Activated gamma-delta T cell (primary cell): ENCODE data around the gene CDPF1.

ENCODE experiments used
- DNase-seq: peaks from one replicate; lab custom pipeline; 2025; lab: John Stamatoyannopoulos, UW
- total RNA-seq, 2 donors: gene quantifications; one replicate each; lab custom pipeline; 2026; lab: John Stamatoyannopoulos, UW

The CDPF1 gene, protein sequence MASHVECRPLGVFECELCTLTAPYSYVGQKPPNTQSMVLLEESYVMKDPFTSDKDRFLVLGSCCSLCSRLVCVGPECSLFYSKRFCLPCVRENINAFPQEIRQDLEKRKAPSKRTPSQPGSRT
- 10.2 to 10.9 reads per million in 2 donors for total RNA-seq

DNA sequence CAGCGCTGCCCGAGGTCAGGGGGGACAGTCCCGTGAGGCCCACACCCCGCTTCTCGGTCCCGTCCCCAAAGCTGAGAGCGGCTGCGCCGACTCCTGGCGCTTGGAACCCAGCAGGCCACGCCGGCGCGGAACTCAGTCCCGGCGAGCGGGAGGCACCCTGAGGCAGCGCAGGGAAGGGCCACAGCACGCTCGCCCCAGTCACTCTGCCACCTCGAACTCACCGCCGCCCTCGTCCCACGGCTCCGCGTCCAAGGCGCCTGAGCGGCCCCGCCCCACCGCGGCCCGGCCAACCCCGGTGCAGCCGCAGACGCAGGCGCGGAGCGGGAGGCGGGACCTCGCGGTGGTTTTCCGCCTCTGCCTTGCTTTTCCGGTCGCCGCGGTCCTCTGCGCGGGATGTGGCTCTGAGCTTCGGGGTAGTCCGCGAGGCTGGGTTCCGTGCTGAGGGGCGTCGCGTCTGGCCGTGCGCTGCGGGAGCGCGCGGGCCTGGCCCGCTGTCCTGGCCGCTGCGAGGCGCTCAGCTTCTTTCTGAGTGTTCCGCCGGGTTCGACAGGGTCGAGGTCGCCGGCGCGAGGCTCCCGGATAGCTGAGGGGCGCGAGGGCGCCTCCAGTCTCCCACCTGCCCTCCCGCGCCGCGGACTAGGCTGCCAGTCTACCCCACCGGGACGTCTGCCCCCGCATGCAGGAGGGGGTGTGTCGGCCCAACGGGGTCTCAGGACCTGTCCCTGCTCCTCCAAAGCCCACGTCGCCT, at the start of gene CDPF1:
Gene CDPF1, minus strand, starts transcription at position 259 of the 748 bp plus-strand sequence. CDS start 2,009 bp downstream, outside the sequence.
- peak; percentile 92 for DNase-seq

DNA sequence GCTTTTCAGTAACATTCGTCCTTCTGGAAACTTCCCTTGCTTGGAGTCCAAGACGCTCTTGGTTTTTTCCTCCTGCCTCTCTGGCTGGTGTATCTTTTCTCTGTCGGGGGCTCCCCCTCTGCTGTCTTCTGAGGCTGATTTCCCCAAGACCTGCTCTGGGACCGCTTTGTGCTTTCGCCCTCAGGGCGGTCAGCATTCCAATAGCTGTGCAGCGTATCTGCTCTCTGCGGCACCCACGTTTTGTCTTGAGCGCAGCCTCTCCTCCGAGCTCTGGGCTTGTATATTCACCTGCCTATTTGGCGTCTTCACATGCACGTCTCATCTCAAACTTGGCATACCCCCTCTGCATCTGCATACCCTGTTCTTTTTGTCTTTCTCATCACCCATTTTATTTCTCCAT, 49.0 kb upstream of the CDPF1 start:
- no peak for DNase-seq

- no peak for DNase-seq
Measured at GRCh38 chr22:46297151-46297812, 47.2 kb upstream of the CDPF1 start.

DNA sequence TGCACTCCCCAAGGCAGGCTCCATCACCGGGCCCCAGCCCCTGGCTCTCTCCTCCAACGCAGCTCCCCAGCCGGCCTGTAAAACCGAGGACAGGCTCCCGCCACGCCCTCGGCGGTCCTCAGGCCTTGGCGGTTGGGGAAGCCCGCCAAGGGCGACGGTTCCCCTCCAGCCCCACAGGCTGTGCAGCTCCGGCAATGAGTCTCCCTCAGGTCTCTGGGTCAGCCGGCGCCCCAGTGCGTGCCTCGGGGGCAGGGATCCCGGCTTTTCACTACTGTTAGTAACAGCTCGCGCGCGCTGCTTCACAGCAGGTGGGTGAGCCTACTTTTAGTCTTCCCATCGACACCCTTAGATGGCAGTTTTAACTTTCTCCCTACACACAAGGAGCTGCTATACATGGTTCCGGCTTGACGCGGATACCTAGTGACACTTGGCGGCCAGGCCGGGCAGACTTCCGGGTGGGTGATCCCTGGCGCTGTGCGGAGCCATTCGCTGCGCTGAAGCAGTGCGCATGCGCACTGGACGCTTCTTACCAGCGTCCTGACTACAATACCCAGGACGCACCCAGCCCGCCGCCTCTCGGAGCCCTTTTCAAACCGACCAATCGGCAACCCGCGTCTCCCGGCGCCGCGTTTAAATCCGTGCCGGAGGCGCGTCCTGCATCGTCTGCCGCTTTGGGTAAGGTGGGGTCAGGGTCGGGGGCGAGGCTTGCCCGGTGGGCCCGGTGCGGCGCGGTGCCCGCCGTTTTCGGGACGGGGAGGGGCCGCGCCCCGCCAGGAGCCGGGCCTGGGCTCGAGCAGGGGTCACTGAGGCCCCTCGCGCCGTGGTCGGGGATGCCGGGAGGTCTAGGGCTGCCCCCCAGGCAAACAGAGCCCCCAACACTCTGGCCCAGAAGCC, 46.4 kb upstream of the CDPF1 start, which contains the start of gene GTSE1:
Gene GTSE1, plus strand, starts transcription at position 614 of the 894 bp plus-strand sequence. CDS start 531 bp downstream, outside the sequence.
- peak; percentile 93 for DNase-seq

GRCh38 chr22:46295277-46295971, 45.3 kb upstream of the CDPF1 start:
- DNase-seq = no peak

DNA sequence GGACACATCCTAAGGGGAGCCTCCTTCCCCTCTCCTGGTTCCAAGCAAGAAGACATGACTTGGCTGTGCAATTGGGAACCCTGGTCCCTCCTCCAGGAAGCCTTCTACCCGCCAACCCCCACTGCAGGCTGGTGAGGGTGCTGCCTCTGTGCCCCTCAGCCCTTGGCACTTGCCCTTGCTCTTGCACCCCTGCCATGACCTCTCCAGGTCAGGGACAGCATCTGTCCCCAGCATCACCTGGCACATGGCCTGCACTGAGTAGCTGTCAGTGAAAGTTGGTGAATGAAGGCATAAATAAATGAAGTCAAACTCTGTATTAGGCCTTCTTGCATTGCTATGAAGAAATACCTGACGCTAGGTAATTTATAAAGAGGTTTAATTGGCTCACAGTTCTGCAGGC, 44.7 kb upstream of the CDPF1 start:
- no peak for DNase-seq

DNA sequence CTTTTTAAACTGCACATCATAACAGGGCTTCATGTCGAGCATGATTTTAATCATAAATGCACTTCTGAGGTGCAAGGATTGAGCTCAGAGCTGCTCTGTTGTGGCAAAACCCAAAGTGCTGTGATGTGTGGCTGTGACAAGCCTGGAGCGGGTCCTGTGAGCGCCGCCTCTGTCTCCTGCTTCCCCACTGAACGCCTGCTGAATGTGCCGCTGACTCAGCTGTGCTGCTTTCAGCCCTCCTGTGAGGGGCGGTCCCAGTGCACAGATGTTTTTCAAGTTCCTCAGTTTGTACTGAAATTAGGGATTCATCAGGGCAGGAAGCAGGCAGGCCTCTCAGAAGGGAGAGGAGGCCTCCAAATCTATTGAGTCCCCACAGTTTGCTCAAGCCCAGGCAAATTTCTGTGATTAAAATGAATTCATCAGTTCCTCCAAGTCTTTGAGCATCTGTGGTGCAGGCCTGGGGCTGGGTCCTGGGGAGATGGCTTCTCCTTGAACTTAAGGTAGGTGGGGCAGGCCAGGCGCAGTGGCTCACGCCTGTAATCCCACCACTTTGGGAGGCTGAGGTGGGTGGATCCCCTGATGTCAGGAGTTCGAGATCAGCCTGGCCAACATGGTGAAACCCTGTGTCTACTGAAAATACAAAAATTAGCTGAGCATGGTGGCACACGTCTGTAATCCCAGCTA, 43.6 kb upstream of the CDPF1 start:
- no peak for DNase-seq

GRCh38 chr22:46292732-46293131, 42.6 kb upstream of the CDPF1 start:
- DNase-seq = no peak

GRCh38 chr22:46292173-46292572, 42.1 kb upstream of the CDPF1 start:
- no peak for DNase-seq

DNA sequence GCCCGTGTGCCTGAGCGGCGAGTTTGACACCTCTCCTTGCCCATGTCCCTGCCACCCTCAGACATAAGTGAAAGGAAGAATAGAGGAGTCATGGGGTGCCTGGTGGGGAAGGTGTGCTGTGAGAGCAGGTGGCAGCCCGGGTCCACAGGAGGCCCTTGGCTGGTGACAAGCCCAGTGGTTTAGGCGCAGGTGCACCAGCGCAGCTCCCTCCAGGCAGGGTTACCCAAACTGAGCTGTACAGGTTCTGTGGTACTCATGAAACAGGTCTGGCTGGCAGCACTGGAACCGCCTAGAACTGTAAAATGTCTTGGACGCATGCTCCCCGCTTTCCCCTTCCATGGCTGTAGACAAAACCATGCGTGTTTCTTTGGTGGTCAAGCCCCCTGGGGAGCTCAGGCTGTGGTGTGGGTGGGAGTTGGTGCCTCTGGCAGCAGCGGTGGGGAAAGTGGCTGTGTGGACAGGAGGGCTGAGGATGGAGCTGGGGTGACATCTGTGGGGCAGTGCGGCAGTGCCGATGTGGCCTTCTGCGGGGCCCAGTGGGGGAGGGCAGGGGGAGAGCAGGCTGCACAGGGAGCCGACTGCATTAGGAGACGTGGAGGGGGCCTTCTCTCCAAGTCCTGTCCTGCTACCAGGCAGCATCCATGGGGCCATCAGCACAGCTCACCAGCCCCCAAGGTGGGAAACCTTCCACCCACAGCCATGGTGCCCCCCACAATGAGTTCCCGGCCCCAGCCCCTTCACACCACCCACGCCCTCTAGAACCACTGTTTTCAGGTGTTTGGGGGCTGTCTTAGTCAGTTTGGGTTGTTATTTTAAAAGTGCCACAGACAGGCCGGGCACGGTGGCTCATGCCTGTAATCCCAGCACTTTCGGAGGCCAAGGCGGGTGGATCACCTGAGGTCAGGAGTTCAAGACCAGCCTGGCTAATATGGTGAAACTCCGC, 41.0 kb upstream of the CDPF1 start:
- DNase-seq = no peak

DNA sequence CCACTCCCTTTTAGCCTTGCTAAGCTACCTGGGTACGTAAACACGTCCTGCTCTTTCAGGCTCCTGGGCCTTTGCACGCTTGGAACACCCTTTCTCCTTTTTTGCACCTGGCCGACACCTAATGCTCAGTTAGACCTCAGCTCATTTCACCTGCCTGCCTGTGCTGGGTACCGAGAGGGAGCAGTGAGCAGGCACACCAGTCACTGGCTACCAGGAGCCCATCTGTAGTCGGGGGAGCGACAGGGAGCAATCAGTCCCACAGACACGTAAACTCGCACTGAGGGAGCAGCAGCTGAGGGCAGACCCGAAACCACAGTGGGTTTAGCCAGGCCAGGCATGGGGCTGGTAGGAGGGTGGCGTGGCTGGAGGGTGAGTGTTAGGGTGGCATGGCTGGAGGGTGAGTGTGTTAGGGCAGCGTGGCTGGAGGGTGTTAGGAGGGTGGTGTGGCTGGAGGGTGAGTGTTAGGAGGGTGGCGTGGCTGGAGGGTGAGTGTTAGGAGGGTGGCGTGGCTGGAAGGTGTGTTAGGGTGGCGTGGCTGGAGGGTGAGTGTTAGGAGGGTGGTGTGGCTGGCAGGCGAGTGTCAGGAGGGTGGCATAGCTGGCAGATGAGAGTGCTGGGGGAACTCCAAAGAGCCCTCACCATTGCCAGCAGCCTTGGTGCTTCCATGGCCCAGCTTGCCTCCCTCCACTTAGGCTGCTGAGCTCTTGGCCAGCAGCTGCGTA, 40.2 kb upstream of the CDPF1 start:
- no peak for DNase-seq

DNA sequence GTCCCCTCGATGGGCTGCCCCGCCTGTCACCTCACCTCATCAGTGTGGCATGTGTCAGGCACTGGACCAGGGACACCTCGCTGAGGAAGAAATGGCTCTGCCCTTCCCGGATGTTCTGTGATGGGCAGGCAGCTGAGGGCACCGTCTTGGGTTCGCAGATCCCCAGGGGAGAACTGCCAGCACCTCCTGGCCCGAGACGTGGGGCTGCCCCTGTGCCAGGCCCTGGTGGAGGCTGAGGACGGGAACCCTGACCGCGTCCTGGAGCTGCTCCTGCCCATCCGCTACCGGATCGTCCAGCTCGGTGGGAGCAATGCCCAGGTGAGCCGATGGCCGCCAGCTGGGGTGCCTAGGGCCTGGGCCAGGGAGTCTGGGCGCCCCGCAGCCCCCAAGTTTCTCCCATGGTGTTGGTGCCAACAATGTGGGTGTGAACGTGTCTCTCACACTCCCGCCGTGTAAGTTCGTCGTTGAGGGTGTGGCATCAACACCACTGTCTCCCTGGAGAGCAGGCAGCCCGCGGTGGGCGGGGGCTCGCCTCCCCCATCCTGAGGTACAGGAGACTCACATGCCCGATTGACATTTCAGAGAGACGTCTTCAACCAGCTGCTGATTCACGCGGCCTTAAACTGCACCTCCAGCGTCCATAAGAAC, 39.3 kb upstream of the CDPF1 start:
- DNase-seq = peak; percentile 67

DNA sequence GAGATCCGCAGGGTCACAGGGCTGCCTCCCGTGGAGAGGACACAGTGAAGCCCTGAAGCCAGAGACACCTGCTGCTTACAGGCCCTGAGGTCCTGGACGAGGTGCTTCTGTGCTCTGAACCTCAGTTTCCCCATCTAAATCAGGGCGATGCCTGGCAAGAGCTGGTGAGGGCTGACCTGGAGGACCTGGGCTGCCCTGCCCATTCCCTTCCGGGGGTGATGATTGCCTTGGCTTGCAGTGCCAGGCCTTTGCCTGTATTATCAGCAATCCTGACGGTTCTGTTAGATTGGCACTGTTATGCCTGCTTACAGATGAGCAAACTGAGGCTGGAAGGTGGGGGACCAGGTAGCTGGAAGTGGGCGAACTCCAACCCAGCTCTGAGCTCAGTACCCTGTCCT, 38.8 kb upstream of the CDPF1 start:
- DNase-seq = no peak

- peak; percentile 29 for DNase-seq
Measured at GRCh38 chr22:46287873-46288751, 38.0 kb upstream of the CDPF1 start.

DNA sequence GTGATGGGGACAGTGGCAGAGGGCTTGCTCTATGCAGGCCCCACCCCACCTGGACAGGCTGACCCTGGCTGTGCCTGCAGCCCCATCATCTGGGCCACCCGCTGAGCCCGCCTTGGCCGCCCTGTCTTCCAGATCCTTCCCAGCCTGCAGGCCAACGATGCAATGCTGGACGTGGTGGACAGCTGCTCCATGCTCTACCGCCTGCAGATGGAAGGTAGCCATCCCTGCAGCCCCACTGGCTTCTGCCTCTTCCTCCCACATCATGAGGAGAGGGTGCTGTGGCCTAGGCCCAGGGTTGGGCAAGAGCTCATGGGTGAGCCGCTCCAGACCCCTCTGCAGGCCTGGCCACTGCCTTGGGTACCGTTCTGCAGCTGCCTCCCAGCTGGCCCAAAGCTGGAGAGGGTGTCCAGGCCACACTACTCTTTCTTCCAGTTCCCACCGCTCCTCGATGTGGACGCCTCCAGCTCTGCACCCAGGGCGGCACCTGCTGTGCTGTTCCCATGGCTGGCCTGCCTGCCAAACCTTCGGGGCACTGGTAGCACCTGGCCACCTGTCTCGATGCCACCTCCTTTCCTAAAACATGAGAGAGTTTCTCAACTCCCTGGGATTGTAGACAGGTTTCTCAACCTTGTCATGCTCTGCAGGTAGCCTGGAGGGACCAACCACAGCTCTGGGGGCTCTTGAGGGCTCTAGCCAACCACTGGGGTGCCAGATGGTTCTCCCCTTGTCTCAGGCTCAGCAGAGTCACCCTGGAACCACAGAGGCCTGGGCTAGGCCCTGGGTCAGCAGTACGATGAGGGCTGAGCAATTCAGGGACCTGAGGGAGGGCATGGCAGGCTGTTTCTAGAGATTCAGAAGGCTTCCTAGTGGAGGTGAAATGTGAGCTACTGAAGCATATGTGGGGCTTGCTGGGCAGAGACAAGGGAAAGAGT, 37.1 kb upstream of the CDPF1 start:
- DNase-seq = no peak

- no peak for DNase-seq
Measured at GRCh38 chr22:46286006-46286405, 35.9 kb upstream of the CDPF1 start.
